ENCODE results near the gene PPP1R3C.

The PPP1R3C gene

GRCh38 chr10:91582153-91582554 lies 50.7 kb downstream of the PPP1R3C start:
- no peak overlapping the region for H3K27ac ChIP-seq
- no peak for TF ChIP-seq ZFX (IDR thresholded peaks at IDR 0.05; ENCODE audit: borderline replicate concordance)
- no peak for TF ChIP-seq CTCF (IDR thresholded peaks at IDR 0.05)

GRCh38 chr10:91579329-91579985 lies 53.4 kb downstream of the PPP1R3C start:
- H3K27ac ChIP-seq, result no peak overlapping the region
- no peak for TF ChIP-seq ZFX (IDR thresholded peaks at IDR 0.05; ENCODE audit: borderline replicate concordance)
- TF ChIP-seq CTCF (IDR thresholded peaks at IDR 0.05), result no peak

Data from 22Rv1 (cell line).